IPS DF 4.7 (cell line): ENCODE data around the gene SH3GL1.
"Not testable (repeated sequence)": the region's sequence is repeated elsewhere in the genome, so short reads cannot be mapped to it uniquely, and the experiment has no call there.

Source experiments
- DNase-seq: peaks from one replicate; pipeline ENCODE4 v3.0.0-alpha.2; 2013; ENCODE audit warnings: low spot score; ENCODE audit errors: extremely low read depth

SH3GL1 gene

GRCh38 chr19:4343370-4344307, 56.7 kb downstream of the SH3GL1 start, which contains the start of gene MPND:
TSS of gene MPND (plus strand) at chr19:4343562. CDS start at chr19:4343594, 32 bp downstream.
- DNase-seq = no peak

- DNase-seq = peak; percentile 100
Measured at GRCh38 chr19:4342615-4343369, 57.6 kb downstream of the SH3GL1 start.

- DNase-seq = no peak
Measured at GRCh38 chr19:4342314-4342614, 58.1 kb downstream of the SH3GL1 start.

- no peak for DNase-seq
Measured at GRCh38 chr19:4338441-4339355, 61.6 kb downstream of the SH3GL1 start, which contains the start of gene STAP2. TSS of gene STAP2 (minus strand) at chr19:4338827. CDS start at chr19:4338753, 74 bp downstream.

- no peak for DNase-seq
Measured at GRCh38 chr19:4337906-4338440, 62.4 kb downstream of the SH3GL1 start.

GRCh38 chr19:4334929-4335570, 65.3 kb downstream of the SH3GL1 start:
- DNase-seq = no peak

- no peak for DNase-seq
Measured at GRCh38 chr19:4329858-4330257, 70.5 kb downstream of the SH3GL1 start.

GRCh38 chr19:4328991-4329681, 71.2 kb downstream of the SH3GL1 start:
- DNase-seq = not testable (repeated sequence)

GRCh38 chr19:4328243-4328990, 71.9 kb downstream of the SH3GL1 start:
- no peak for DNase-seq

GRCh38 chr19:4327877-4328242, 72.5 kb downstream of the SH3GL1 start:
- no peak for DNase-seq

GRCh38 chr19:4327252-4327876, 73.0 kb downstream of the SH3GL1 start:
- no peak for DNase-seq

- DNase-seq = no peak
Measured at GRCh38 chr19:4326837-4327251, 73.5 kb downstream of the SH3GL1 start.

GRCh38 chr19:4326215-4326836, 74.0 kb downstream of the SH3GL1 start:
- DNase-seq = no peak

- DNase-seq = no peak
Measured at GRCh38 chr19:4324228-4324627, 76.1 kb downstream of the SH3GL1 start.

- no peak for DNase-seq
Measured at GRCh38 chr19:4323692-4324091, 76.7 kb downstream of the SH3GL1 start.

GRCh38 chr19:4322942-4323665, 77.2 kb downstream of the SH3GL1 start:
- no peak for DNase-seq

- DNase-seq = no peak
Measured at GRCh38 chr19:4320419-4320818, 79.9 kb downstream of the SH3GL1 start.
